Esophagus squamous epithelium (tissue), 5 donors: ENCODE data around the gene PIP4K2C. TPM values are rescaled to one million over a fixed set of nuclear protein-coding genes. Genes with fewer than 3 reads are reported as not detected.
A peak's percentile ranks its signal among the peaks of the same experiment; 100 is the strongest.

Experiments used
- DNase-seq: peaks from one replicate; lab custom pipeline; 2025; lab: John Stamatoyannopoulos, UW
- H3K27ac ChIP-seq, 4 donors: fragments of 200-600 bp; sonication (generic); one replicate each; pipeline ENCODE4 v1.5.1; 2016 to 2019; ENCODE audit warnings: mild to moderate bottlenecking in 1 of 4
- H3K27me3 ChIP-seq, 4 donors: fragments of 200-600 bp; sonication (generic); 1 replicate in 3 of 4; 2 replicates in 1 of 4; pipeline versions ENCODE4 v1.5.1 to v1.6.0; 2017 to 2021; ENCODE audit warnings: antibody characterized with exemption in 1 of 4
- H3K36me3 ChIP-seq, 3 donors: fragments of 200-600 bp; sonication (generic); one replicate each; pipeline ENCODE4 v1.5.1; 2016 to 2019
- H3K4me1 ChIP-seq, 3 donors: fragments of 200-600 bp; sonication (generic); one replicate each; pipeline ENCODE4 v1.5.1; 2017 to 2019
- H3K4me3 ChIP-seq, 4 donors: fragments of 200-600 bp; sonication (generic); 1 replicate in 3 of 4; 2 replicates in 1 of 4; pipeline ENCODE4 v1.5.1; 2016 to 2019; ENCODE audit warnings: mild to moderate bottlenecking in 2 of 4, moderate library complexity in 1 of 4
- H3K9me3 ChIP-seq, 3 donors: fragments of 200-600 bp; sonication (generic); one replicate each; pipeline ENCODE4 v1.5.1; 2016 to 2019
- POLR2A ChIP-seq, 4 donors: fragments of 450-650 bp; IDR thresholded peaks; one replicate each; pipeline ENCODE4 v1.6.1; 2017; ENCODE audit warnings: antibody characterized with exemption in 4 of 4, mild to moderate bottlenecking in 4 of 4, moderate library complexity in 3 of 4
- WGBS, 2 donors: methylation state at CpG; one replicate each; pipeline ENCODE4 v1.1.5; 2018; 5-methylcytosine and 5-hydroxymethylcytosine counted together
- intact Hi-C: fragments of 100-400 bp; cut with DNase I; formaldehyde crosslinking; loops from one replicate; pipeline ENCODE4 v1.15.0; 2022
- total RNA-seq, 4 donors: library from RNA; depleted of rRNA; stranded (reverse); fragments of >200 nt; gene quantifications; one replicate each; pipeline ENCODE4 v1.1.0, GENCODE V29; 2016
- TF ChIP-seq, protein P1 (sequence below), 6 experiments: fragments of 450-650 bp in 4 of 6; fragments of 200-600 bp in 2 of 6; sonication (generic) in 2 of 6; IDR thresholded peaks; one replicate each; pipeline ENCODE4 v1.5.1; 2016 to 2019; ENCODE audit warnings: antibody characterized with exemption in 6 of 6, mild to moderate bottlenecking in 4 of 6, moderate library complexity in 4 of 6
- donor health status: DM: yes; HTN: yes; CAD: no.

The PIP4K2C gene
- total RNA-seq: 10 to 100 TPM; 25.2 to 41.7 (median 33.1) TPM

DNA sequence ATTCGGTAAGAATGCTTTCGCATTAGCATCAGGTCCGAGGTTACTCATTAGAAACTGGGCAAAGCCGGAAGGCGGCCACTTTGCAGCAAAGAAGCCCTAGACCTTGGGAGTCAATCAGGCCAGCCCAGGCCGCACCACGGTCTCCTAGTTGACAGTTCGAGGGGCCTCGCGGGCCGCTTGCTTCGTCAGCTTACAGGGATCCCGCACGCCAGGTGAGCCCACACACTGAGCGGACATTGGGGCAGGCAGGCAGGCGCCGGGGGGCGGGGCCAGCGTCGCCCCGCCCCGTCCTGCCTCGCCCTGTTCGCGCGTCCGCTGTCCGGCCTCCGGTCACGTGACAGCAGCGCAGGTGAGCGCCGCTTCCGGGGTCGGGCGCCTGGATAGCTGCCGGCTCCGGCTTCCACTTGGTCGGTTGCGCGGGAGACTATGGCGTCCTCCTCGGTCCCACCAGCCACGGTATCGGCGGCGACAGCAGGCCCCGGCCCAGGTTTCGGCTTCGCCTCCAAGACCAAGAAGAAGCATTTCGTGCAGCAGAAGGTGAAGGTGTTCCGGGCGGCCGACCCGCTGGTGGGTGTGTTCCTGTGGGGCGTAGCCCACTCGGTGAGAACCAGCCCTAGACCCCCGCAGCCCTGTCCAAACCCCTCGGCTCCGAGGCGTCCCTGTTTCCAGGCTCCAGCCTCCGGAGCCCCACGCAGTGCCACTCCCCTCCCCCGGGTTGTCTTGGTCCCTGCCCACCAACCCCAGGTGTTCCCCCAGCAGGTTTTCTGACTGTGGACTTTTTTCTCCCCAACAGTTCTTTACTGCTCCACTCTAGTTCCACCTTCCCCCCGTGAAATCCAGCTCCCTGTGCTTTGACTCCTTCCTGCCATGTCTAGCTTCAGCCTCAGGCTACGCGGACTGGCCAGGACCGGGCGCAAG lies at the start of gene PIP4K2C:
Gene PIP4K2C (plus strand): TSS at position 329 of the 918 bp plus-strand sequence. CDS start 98 bp downstream, at position 427.
- WGBS, 2 donors: 0 to 3% methylated on average over 8 to 17 of the region's 69 CpGs
- TF ChIP-seq, protein P1, sequence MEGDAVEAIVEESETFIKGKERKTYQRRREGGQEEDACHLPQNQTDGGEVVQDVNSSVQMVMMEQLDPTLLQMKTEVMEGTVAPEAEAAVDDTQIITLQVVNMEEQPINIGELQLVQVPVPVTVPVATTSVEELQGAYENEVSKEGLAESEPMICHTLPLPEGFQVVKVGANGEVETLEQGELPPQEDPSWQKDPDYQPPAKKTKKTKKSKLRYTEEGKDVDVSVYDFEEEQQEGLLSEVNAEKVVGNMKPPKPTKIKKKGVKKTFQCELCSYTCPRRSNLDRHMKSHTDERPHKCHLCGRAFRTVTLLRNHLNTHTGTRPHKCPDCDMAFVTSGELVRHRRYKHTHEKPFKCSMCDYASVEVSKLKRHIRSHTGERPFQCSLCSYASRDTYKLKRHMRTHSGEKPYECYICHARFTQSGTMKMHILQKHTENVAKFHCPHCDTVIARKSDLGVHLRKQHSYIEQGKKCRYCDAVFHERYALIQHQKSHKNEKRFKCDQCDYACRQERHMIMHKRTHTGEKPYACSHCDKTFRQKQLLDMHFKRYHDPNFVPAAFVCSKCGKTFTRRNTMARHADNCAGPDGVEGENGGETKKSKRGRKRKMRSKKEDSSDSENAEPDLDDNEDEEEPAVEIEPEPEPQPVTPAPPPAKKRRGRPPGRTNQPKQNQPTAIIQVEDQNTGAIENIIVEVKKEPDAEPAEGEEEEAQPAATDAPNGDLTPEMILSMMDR (IDR thresholded peaks at IDR 0.05): peak in 1 of 6 experiments; percentile 31
- TF ChIP-seq POLR2A (IDR thresholded peaks at IDR 0.05): peak in 1 of 4 donors; percentile 63
- peak within 1 kb of the TSS; percentile 83 to 85 (median 84) for H3K27ac ChIP-seq

DNA sequence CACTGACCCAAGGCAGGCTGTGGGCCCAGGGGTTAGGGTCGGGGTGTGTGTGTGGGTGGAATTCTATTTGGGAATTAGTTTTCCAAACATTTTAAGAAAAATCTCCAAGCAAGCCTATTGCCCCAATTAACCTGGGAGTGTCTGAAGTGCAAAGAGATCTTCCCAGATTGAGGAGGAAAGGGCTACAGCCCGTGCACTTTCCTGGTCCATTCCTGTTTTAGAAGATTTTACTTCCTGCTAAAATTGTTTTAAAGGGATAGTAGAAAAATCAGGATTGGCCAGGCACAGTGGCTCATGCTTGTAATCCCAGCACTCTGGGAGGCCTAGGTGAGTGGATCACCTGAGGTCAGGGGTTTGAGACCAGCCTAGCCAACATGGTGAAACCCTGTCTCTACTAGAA lies 49.3 kb upstream of the PIP4K2C start:
- Histone ChIP-seq H3K27ac (no peak overlapping the region), H3K9me3 (no peaks in the 10 kb centered on the region), H3K4me3 (no peak overlapping the region), H3K27me3 (no peaks in the 10 kb centered on the region), H3K36me3 (peaks cover 0 to 65% (median 18%) of the 10 kb centered on the region in 3 donors), H3K4me1 (peaks cover 10 to 37% (median 15%) of the 10 kb centered on the region in 3 donors)
- DNase-seq: no peak
- no peak for TF ChIP-seq POLR2A (IDR thresholded peaks at IDR 0.05)
- TF ChIP-seq, protein P1 (IDR thresholded peaks at IDR 0.05): no peak
- intact Hi-C loops: no loop called here
- 84 to 90% methylated on average over 2 of the region's 2 CpGs for WGBS, 2 donors

More for the DNA sequence above, at the start of gene PIP4K2C:
- Histone ChIP-seq H3K9me3 (no peaks in the 10 kb centered on the region), H3K4me3 (peak within 1 kb of the TSS; percentile 73 to 94 (median 76)), H3K36me3 (peaks cover 0 to 24% (median 6%) of the 10 kb centered on the region in 3 donors), H3K4me1 (peaks cover 0 to 28% (median 9%) of the 10 kb centered on the region in 3 donors), H3K27me3 (peaks cover 0 to 9% (median 0%) of the 10 kb centered on the region in 4 donors)
- intact Hi-C loops: no loop called here
- DNase-seq: no peak

DNA sequence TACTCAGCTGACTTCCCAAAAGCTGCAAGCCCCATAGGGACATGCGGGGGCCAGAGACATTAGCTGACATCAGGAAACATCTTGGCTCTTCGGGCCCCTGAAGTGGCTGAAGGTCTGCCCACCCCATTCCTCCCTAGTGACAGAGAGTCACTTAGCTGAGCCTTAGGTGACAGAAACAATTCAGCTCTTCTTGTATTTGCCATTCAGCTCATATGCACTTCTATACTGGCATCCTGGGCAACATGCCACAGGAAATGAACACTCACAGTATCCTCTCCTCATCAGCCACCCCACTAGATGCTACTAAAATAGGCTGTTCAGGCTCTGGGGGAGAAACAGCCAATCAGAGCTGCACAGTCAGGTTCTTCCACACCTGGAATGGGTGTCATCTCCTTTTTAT lies 47.4 kb upstream of the PIP4K2C start:
- intact Hi-C loops: no loop called here
- H3K4me1 ChIP-seq: peaks cover 10 to 43% (median 15%) of the 10 kb centered on the region in 3 donors

DNA sequence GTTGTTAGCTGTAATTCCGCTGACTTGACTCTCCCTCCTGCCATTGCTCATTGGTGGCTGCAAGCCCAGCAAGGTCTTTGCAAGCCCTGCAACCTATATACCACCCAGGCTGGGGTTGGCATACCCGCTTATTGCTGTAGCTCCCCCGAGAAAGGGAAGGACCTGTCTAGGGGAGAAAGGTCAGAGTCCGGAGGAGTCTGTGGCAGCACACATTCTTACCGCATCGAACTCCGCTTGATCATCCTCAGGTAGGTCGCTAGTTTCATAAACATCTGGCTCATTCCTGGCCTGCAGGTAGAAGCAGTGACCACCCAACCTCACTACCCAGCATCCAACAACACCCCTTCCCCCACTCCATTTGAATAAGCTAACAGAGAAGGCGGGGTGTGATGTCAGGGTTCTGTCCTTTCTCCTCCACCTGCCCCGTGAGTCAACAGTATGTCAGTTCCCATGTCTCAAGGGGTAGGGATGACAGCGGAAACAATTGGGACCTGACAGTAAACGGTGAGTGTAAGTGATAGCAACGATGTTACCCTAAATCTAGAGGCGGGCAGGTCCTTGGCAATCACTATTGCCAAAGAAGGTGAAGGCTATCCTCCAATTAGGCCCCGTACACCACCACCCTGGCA lies 45.1 kb upstream of the PIP4K2C start:
- intact Hi-C loops: no loop called here
- no peak for TF ChIP-seq POLR2A (IDR thresholded peaks at IDR 0.05)
- TF ChIP-seq, protein P1 (IDR thresholded peaks at IDR 0.05): no peak
- Histone ChIP-seq H3K27ac (peak overlapping the region; percentile 93 to 99 (median 97)), H3K27me3 (peaks cover 0 to 31% (median 0%) of the 10 kb centered on the region in 4 donors), H3K4me1 (peaks cover 16 to 57% (median 18%) of the 10 kb centered on the region in 3 donors), H3K9me3 (no peaks in the 10 kb centered on the region), H3K36me3 (peaks cover 0 to 27% (median 0%) of the 10 kb centered on the region in 3 donors), H3K4me3 (peak overlapping the region; percentile 65 to 100 (median 94))
- WGBS, 2 donors: 56% methylated on average over 13 to 15 of the region's 15 CpGs
- no peak for DNase-seq

More for the DNA sequence above, 47.4 kb upstream of the PIP4K2C start:
- no peaks in the 10 kb centered on the region for H3K9me3 ChIP-seq
- DNase-seq: no peak
- no peak overlapping the region for H3K4me3 ChIP-seq
- peaks cover 0 to 8% (median 0%) of the 10 kb centered on the region in 4 donors for H3K27me3 ChIP-seq
- no peak for TF ChIP-seq POLR2A (IDR thresholded peaks at IDR 0.05)
- TF ChIP-seq, protein P1 (IDR thresholded peaks at IDR 0.05): no peak
- peaks cover 0 to 48% (median 9%) of the 10 kb centered on the region in 3 donors for H3K36me3 ChIP-seq
- no peak overlapping the region for H3K27ac ChIP-seq
- 75 to 76% methylated on average over 2 of the region's 2 CpGs for WGBS, 2 donors
